Measurements from ENCODE around the gene TPD52L1. TPM values are rescaled to one million over a fixed set of nuclear protein-coding genes. Genes with fewer than 3 reads are reported as not detected.

TPD52L1 gene
- total and polyA plus RNA-seq, 2 donors from 2014 or later: 69.1 to 91.1 TPM

- intact Hi-C loops (cut with DNase I): no loop called here
- no peak for DNase-seq
- Histone ChIP-seq H3K4me1 (ENCODE audit: control insufficient read depth in 2 of 3, insufficient read depth in 2 of 3, low read depth in 1 of 3, low read length in 3 of 3) (no peaks in the 10 kb centered on the region), H3K27me3 (ENCODE audit: control insufficient read depth, insufficient read depth, low read length) (no peaks in the 10 kb centered on the region), H3K9me3 (ENCODE audit: control insufficient read depth in 2 of 3, insufficient read depth in 1 of 3, low read length in 3 of 3) (peaks cover 0 to 24% (median 6%) of the 10 kb centered on the region in 3 donors), H3K36me3 (ENCODE audit: control insufficient read depth in 2 of 3, insufficient read depth in 3 of 3, low read length in 3 of 3) (no peaks in the 10 kb centered on the region), H3K27ac (ENCODE audit: low read depth in 2 of 2, low read length in 2 of 2) (no peak overlapping the region), H3K4me3 (ENCODE audit: low read length in 3 of 3) (no peak overlapping the region), H3K9ac (ENCODE audit: low read length in 3 of 3) (no peak overlapping the region)
- FAIRE-seq: no peak
- TF ChIP-seq, protein P1, sequence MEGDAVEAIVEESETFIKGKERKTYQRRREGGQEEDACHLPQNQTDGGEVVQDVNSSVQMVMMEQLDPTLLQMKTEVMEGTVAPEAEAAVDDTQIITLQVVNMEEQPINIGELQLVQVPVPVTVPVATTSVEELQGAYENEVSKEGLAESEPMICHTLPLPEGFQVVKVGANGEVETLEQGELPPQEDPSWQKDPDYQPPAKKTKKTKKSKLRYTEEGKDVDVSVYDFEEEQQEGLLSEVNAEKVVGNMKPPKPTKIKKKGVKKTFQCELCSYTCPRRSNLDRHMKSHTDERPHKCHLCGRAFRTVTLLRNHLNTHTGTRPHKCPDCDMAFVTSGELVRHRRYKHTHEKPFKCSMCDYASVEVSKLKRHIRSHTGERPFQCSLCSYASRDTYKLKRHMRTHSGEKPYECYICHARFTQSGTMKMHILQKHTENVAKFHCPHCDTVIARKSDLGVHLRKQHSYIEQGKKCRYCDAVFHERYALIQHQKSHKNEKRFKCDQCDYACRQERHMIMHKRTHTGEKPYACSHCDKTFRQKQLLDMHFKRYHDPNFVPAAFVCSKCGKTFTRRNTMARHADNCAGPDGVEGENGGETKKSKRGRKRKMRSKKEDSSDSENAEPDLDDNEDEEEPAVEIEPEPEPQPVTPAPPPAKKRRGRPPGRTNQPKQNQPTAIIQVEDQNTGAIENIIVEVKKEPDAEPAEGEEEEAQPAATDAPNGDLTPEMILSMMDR (IDR thresholded peaks at IDR 0.05; ENCODE audit: borderline replicate concordance, extremely low read depth, insufficient read depth): no peak
These were observed 46.5 kb upstream of the TPD52L1 start for GRCh38 chr6:125107048-125107447.

DNA sequence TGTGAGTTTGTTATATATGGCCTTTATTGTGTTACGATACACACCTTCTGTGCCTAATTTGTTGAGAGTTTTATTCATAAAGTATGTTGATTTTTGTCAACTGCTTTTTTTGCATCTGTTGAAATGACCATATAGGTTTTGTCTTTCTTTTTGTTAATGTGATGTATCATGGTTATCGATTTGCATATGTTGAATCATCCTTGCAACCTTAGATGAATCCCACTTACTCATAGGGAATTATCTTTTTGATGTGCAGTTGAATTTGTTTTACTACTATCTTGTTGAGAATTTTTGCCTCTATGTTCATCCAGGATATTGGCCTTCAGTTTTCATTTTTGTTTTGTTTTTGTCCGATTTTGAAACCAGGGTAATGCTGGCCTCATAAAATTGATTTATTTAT, 45.7 kb upstream of the TPD52L1 start:
- FAIRE-seq: no peak
- H3K4me3 ChIP-seq (ENCODE audit: low read length in 3 of 3): no peak overlapping the region
- H3K27me3 ChIP-seq (ENCODE audit: control insufficient read depth, insufficient read depth, low read length): no peaks in the 10 kb centered on the region
- DNase-seq: no peak
- no peak overlapping the region for H3K9ac ChIP-seq (ENCODE audit: low read length in 3 of 3)
- no peak overlapping the region for H3K27ac ChIP-seq (ENCODE audit: low read depth in 2 of 2, low read length in 2 of 2)
- H3K4me1 ChIP-seq (ENCODE audit: control insufficient read depth in 2 of 3, insufficient read depth in 2 of 3, low read depth in 1 of 3, low read length in 3 of 3): no peaks in the 10 kb centered on the region
- intact Hi-C loops (cut with DNase I): no loop called here
- peaks cover 0 to 24% (median 6%) of the 10 kb centered on the region in 3 donors for H3K9me3 ChIP-seq (ENCODE audit: control insufficient read depth in 2 of 3, insufficient read depth in 1 of 3, low read length in 3 of 3)
- no peaks in the 10 kb centered on the region for H3K36me3 ChIP-seq (ENCODE audit: control insufficient read depth in 2 of 3, insufficient read depth in 3 of 3, low read length in 3 of 3)
- TF ChIP-seq, protein P1 (IDR thresholded peaks at IDR 0.05; ENCODE audit: borderline replicate concordance, extremely low read depth, insufficient read depth): no peak

DNA sequence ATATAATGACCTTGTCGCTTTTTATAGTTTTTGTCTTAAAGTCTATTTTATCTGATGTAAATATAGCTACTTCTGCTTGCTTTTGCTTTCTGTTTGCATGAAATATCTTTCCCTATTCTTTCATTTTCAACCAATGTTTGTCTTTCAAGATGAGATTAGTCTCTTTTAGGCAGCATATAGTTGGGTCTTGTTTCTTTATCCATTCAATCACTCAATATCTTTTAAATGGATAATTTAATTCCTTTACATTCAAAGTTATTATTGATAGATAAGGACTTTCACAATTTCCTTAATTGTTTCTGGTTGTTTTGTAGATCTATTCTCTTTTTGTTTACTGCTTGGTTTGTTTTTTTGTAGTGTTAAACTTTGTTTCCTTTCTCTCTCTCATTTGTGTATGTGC, 43.5 kb upstream of the TPD52L1 start:
- no peak for DNase-seq
- intact Hi-C loops (cut with DNase I): loop anchor here (5.0 kb wide), 1 partner anchor 243 kb away; no protein-coding TSS in a partner anchor
- Histone ChIP-seq H3K36me3 (ENCODE audit: control insufficient read depth in 2 of 3, insufficient read depth in 3 of 3, low read length in 3 of 3) (no peaks in the 10 kb centered on the region), H3K9me3 (ENCODE audit: control insufficient read depth in 2 of 3, insufficient read depth in 1 of 3, low read length in 3 of 3) (peaks cover 0 to 24% (median 6%) of the 10 kb centered on the region in 3 donors), H3K4me1 (ENCODE audit: control insufficient read depth in 2 of 3, insufficient read depth in 2 of 3, low read depth in 1 of 3, low read length in 3 of 3) (no peaks in the 10 kb centered on the region), H3K9ac (ENCODE audit: low read length in 3 of 3) (no peak overlapping the region), H3K4me3 (ENCODE audit: low read length in 3 of 3) (no peak overlapping the region), H3K27ac (ENCODE audit: low read depth in 2 of 2, low read length in 2 of 2) (no peak overlapping the region), H3K27me3 (ENCODE audit: control insufficient read depth, insufficient read depth, low read length) (no peaks in the 10 kb centered on the region)
- no peak for FAIRE-seq
- TF ChIP-seq, protein P1 (IDR thresholded peaks at IDR 0.05; ENCODE audit: borderline replicate concordance, extremely low read depth, insufficient read depth): no peak
